T-helper 1 cell treated with Interleukin-12 subunit alpha and Interleukin-12 subunit beta and Interleukin-4 antibody, amounts not matched to agents 30 μg/mL and 1 μg/mL, for 36 hours (primary cell): ENCODE data around the gene KIF11.
"Not testable (repeated sequence)": the region's sequence is repeated elsewhere in the genome, so short reads cannot be mapped to it uniquely, and the experiment has no call there.

Source experiments
- H3K27ac Mint-ChIP-seq: one replicate; pipeline ENCODE4 v1.8.0; 2021; ENCODE audit warnings: mild to moderate bottlenecking, mixed read lengths
- H3K27me3 Mint-ChIP-seq: one replicate; pipeline ENCODE4 v1.8.0; 2021; ENCODE audit warnings: low read depth, mixed read lengths
- H3K36me3 Mint-ChIP-seq: one replicate; pipeline ENCODE4 v1.8.0; 2021; ENCODE audit warnings: low read depth, mixed read lengths
- H3K4me1 Mint-ChIP-seq: one replicate; pipeline ENCODE4 v1.8.0; 2021; ENCODE audit warnings: low read depth, mixed read lengths
- H3K4me3 Mint-ChIP-seq: one replicate; pipeline ENCODE4 v1.8.0; 2021; ENCODE audit warnings: mild to moderate bottlenecking, moderate library complexity, mixed read lengths
- H3K9me3 Mint-ChIP-seq: one replicate; pipeline ENCODE4 v1.8.0; 2021; ENCODE audit warnings: mixed read lengths

Gene KIF11

DNA sequence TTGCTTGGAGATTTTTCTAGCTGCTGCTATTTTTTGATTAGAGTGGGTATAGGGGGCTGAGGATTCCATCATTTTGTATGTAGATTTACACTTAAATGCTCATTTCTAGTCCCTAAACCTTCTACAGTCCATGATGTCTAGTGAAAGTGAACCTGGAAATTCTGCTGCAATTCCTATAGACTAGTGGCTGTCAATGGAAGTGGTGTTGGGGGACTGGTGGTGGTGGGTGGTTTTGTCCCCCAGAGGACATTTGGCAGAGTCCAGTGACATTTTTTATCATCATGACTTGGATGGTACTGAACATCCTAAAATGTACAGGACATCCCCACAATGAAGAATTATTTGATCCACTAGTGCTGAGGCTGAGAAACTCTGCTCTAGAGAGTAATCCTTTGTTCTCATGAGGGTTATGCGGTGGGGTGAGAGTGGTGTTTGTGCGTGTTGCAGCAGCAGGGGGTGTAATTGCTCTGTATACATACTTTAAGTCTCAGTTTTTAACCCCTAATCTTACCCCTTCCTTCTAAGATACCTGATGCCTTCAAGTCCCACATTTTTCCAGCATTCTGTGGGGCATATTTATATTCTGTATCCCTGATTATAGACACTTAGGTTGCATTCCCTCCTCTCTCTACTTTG is 35.0 kb downstream of the KIF11 start:
- Mint-ChIP-seq H3K4me3 (no peak overlapping the region), H3K9me3 (peaks cover 2% of the 10 kb centered on the region), H3K27ac (no peak overlapping the region), H3K4me1 (no peaks in the 10 kb centered on the region), H3K36me3 (peaks cover 58% of the 10 kb centered on the region), H3K27me3 (no peaks in the 10 kb centered on the region)

- Mint-ChIP-seq H3K36me3 (peaks cover 50% of the 10 kb centered on the region), H3K27ac (no peak overlapping the region), H3K4me1 (no peaks in the 10 kb centered on the region), H3K27me3 (no peaks in the 10 kb centered on the region), H3K9me3 (no peaks in the 10 kb centered on the region), H3K4me3 (no peak overlapping the region)
Observed at GRCh38 chr10:92629945-92630344, 37.0 kb downstream of the KIF11 start.

GRCh38 chr10:92638037-92638436 is 45.1 kb downstream of the KIF11 start:
- Mint-ChIP-seq H3K4me1 (peaks cover 2% of the 10 kb centered on the region), H3K36me3 (peaks cover 27% of the 10 kb centered on the region), H3K4me3 (no peak overlapping the region), H3K9me3 (no peaks in the 10 kb centered on the region), H3K27ac (no peak overlapping the region), H3K27me3 (no peaks in the 10 kb centered on the region)

GRCh38 chr10:92640107-92640506 is 47.2 kb downstream of the KIF11 start:
- H3K4me1 Mint-ChIP-seq: peaks cover 12% of the 10 kb centered on the region
- no peaks in the 10 kb centered on the region for H3K9me3 Mint-ChIP-seq
- H3K36me3 Mint-ChIP-seq: peaks cover 27% of the 10 kb centered on the region
- no peak overlapping the region for H3K4me3 Mint-ChIP-seq
- H3K27me3 Mint-ChIP-seq: no peaks in the 10 kb centered on the region
- no peak overlapping the region for H3K27ac Mint-ChIP-seq

GRCh38 chr10:92641492-92641891 is 48.6 kb downstream of the KIF11 start:
- no peak overlapping the region for H3K4me3 Mint-ChIP-seq
- H3K27ac Mint-ChIP-seq: no peak overlapping the region
- H3K4me1 Mint-ChIP-seq: peaks cover 12% of the 10 kb centered on the region
- H3K27me3 Mint-ChIP-seq: no peaks in the 10 kb centered on the region
- H3K9me3 Mint-ChIP-seq: no peaks in the 10 kb centered on the region
- H3K36me3 Mint-ChIP-seq: peaks cover 26% of the 10 kb centered on the region

- no peak overlapping the region for H3K27ac Mint-ChIP-seq
- H3K4me3 Mint-ChIP-seq: no peak overlapping the region
- peaks cover 12% of the 10 kb centered on the region for H3K4me1 Mint-ChIP-seq
- no peaks in the 10 kb centered on the region for H3K27me3 Mint-ChIP-seq
- peaks cover 29% of the 10 kb centered on the region for H3K36me3 Mint-ChIP-seq
- no peaks in the 10 kb centered on the region for H3K9me3 Mint-ChIP-seq
Observed at GRCh38 chr10:92644921-92645320, 52.0 kb downstream of the KIF11 start.

DNA sequence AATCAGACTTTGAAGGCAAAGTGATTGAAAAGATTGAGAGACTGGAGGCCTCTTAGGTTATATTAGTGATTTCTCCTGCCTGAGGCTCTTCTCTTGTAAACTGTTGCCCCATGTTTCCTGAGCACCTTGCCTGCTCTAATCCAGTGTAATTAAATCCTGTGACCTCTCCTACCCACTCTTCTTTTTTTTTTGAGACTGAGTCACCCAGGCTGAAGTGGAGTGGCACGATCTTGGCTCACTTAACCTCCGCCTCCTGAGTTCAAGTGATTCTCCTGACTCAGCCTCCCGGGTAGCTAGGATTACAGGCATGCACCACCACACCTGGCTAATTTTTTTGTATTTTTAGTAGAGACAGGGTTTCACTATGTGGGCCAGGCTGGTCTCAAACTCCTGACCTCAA is 57.9 kb downstream of the KIF11 start:
- not testable (repeated sequence) for H3K4me1 Mint-ChIP-seq, H3K9me3 Mint-ChIP-seq, H3K27me3 Mint-ChIP-seq, H3K4me3 Mint-ChIP-seq, H3K27ac Mint-ChIP-seq
- H3K36me3 Mint-ChIP-seq: peaks cover 42% of the 10 kb centered on the region

DNA sequence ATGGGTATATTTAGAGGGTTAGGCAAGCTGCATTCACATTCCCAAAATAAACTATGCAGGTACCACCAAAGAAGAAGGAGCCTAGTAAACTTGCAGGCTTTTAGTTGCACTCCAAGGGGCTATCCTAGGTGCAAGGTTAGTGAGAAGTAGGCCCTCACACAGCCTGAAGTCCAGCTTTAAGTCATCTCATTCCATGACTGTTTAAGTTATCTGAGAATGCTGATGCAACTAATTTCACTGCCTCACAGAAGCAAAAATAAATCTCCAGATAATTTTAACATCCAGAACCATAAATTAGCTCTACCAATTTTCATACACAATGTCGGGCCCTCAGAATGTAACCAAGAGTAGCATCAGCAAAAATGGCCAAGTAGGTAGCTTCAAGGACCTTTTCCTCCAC is 62.5 kb downstream of the KIF11 start:
- no peaks in the 10 kb centered on the region for H3K4me1 Mint-ChIP-seq
- H3K27ac Mint-ChIP-seq: no peak overlapping the region
- peaks cover 29% of the 10 kb centered on the region for H3K36me3 Mint-ChIP-seq
- H3K4me3 Mint-ChIP-seq: no peak overlapping the region
- H3K27me3 Mint-ChIP-seq: no peaks in the 10 kb centered on the region
- no peaks in the 10 kb centered on the region for H3K9me3 Mint-ChIP-seq

DNA sequence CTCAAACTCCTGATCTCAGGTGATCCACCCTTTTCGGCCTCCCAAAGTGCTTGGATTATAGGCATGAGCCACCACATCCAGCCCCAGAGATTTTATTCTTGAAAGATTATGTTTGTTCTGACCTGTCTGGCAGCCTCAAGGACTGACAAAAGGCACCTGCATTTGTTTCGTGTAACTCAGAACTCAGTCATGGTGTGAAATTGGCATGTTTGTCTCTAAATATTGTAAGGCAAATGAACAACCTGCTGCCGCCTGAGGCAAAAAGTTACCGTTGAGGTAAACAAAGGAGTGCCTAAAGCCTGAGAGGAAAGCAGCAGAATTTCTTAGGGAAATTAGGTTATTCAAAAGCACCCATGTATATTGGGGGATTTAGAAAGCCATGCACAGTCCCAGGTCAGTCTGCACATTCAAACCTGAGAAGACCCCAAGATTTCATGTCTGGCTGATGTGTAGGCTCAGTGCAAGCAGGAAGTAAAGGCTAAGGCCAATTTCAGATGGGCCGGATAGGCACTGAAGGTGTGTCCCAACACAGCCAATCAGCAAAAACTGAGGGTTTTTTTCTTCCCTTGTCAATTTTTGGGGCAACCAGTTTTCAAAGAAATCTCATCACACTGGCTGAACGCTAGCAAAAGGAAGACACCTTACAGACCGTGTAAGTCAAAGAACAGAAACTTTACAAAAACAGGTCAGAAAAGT is 63.5 kb downstream of the KIF11 start:
- Mint-ChIP-seq H3K27ac (no peak overlapping the region), H3K27me3 (no peaks in the 10 kb centered on the region), H3K4me1 (no peaks in the 10 kb centered on the region), H3K4me3 (no peak overlapping the region), H3K36me3 (peaks cover 25% of the 10 kb centered on the region), H3K9me3 (no peaks in the 10 kb centered on the region)

DNA sequence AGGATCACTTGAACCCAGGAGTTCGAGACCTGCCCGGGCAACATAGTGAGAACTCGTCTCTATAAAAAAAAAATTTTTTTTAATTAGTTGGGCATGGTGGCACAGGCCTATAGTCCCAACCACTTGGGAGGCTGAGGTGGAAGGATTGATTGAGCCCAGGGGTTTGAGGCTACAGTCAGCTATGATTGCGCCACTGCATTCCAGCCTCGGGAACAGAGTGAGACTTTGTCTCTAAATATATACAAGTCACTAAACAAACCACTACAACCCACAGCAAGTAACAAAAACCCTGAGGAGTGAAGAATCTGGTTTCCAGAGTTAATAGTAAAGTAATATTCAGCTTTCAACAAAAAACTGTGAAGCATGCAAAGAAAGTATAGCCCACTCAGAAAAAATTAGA is 64.1 kb downstream of the KIF11 start:
- H3K9me3 Mint-ChIP-seq: peaks cover under 1% of the 10 kb centered on the region
- no peaks in the 10 kb centered on the region for H3K4me1 Mint-ChIP-seq
- H3K27ac Mint-ChIP-seq: no peak overlapping the region
- peaks cover 25% of the 10 kb centered on the region for H3K36me3 Mint-ChIP-seq
- H3K27me3 Mint-ChIP-seq: no peaks in the 10 kb centered on the region
- no peak overlapping the region for H3K4me3 Mint-ChIP-seq

DNA sequence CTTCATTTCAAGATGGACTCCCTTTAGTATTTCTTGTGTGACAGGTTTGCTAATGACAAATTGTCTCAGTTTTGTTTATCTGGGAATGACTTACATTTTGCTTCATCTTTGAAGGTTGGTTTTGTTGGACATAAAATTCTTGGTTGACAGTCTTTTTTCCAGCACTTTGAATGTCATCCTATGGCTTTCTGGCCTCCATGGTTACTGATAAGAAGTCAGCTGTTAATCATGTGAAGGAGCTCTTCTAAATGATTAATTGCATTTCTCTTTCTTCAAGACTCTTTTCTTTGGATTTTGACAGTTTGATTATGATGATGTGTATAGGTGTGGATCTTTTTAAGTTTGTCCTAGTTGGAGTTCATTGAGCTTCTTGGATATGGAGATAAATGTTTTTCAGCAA is 69.9 kb downstream of the KIF11 start:
- H3K27ac Mint-ChIP-seq: no peak overlapping the region
- peaks cover 2% of the 10 kb centered on the region for H3K36me3 Mint-ChIP-seq
- H3K27me3 Mint-ChIP-seq: no peaks in the 10 kb centered on the region
- peaks cover 17% of the 10 kb centered on the region for H3K9me3 Mint-ChIP-seq
- H3K4me3 Mint-ChIP-seq: no peak overlapping the region
- no peaks in the 10 kb centered on the region for H3K4me1 Mint-ChIP-seq

GRCh38 chr10:92664322-92664721 is 71.4 kb downstream of the KIF11 start:
- Mint-ChIP-seq H3K36me3 (peaks cover 2% of the 10 kb centered on the region), H3K27me3 (no peaks in the 10 kb centered on the region), H3K4me3 (no peak overlapping the region), H3K27ac (no peak overlapping the region), H3K9me3 (peaks cover 17% of the 10 kb centered on the region), H3K4me1 (no peaks in the 10 kb centered on the region)

- no peak overlapping the region for H3K4me3 Mint-ChIP-seq
- H3K27ac Mint-ChIP-seq: no peak overlapping the region
- no peaks in the 10 kb centered on the region for H3K4me1 Mint-ChIP-seq
- H3K27me3 Mint-ChIP-seq: no peaks in the 10 kb centered on the region
- peaks cover 2% of the 10 kb centered on the region for H3K36me3 Mint-ChIP-seq
- H3K9me3 Mint-ChIP-seq: peaks cover 16% of the 10 kb centered on the region
Observed at GRCh38 chr10:92667078-92667477, 74.1 kb downstream of the KIF11 start.

GRCh38 chr10:92677708-92678107 is 84.8 kb downstream of the KIF11 start:
- Mint-ChIP-seq H3K36me3 (no peaks in the 10 kb centered on the region), H3K27ac (no peak overlapping the region), H3K4me1 (no peaks in the 10 kb centered on the region), H3K4me3 (no peak overlapping the region), H3K27me3 (peaks cover 8% of the 10 kb centered on the region), H3K9me3 (no peaks in the 10 kb centered on the region)

GRCh38 chr10:92678206-92678605 is 85.3 kb downstream of the KIF11 start:
- no peaks in the 10 kb centered on the region for H3K36me3 Mint-ChIP-seq

More at GRCh38 chr10:92678206-92678605, 85.3 kb downstream of the KIF11 start:
- Mint-ChIP-seq H3K4me3 (no peak overlapping the region), H3K27ac (no peak overlapping the region), H3K4me1 (no peaks in the 10 kb centered on the region), H3K27me3 (peaks cover 13% of the 10 kb centered on the region), H3K9me3 (no peaks in the 10 kb centered on the region)
